HG02571 (cell line): ENCODE data around the gene SLC9B1.
"Not testable (repeated sequence)": the region's sequence is repeated elsewhere in the genome, so short reads cannot be mapped to it uniquely, and the experiment has no call there.

Experiments used
- ATAC-seq: cut with Tn5 transposase; IDR thresholded peaks from one replicate; pipeline ENCODE4 v1.9.1; 2021; ENCODE audit warnings: mild to moderate bottlenecking, moderate library complexity; ENCODE audit not compliant: unreplicated experiment

SLC9B1 gene

GRCh38 chr4:103012060-103012459 lies 7.4 kb downstream of the SLC9B1 start:
- ATAC-seq = no peak

- ATAC-seq = no peak
Measured at GRCh38 chr4:103011378-103012025, 8.0 kb downstream of the SLC9B1 start.

GRCh38 chr4:103010804-103011203 lies 8.7 kb downstream of the SLC9B1 start:
- no peak for ATAC-seq

GRCh38 chr4:103008875-103009729 lies 10.4 kb downstream of the SLC9B1 start:
- ATAC-seq = peak; percentile 66

GRCh38 chr4:103002551-103002950 lies 17.0 kb downstream of the SLC9B1 start:
- ATAC-seq = no peak

- ATAC-seq = no peak
Measured at GRCh38 chr4:102994803-102995202, 24.7 kb downstream of the SLC9B1 start.

GRCh38 chr4:102993985-102994384 lies 25.5 kb downstream of the SLC9B1 start:
- ATAC-seq = not testable (repeated sequence)

GRCh38 chr4:102988429-102989020 lies 31.0 kb downstream of the SLC9B1 start:
- ATAC-seq = no peak

GRCh38 chr4:102981005-102981404 lies 38.5 kb downstream of the SLC9B1 start:
- ATAC-seq = no peak

- not testable (repeated sequence) for ATAC-seq
Measured at GRCh38 chr4:102961813-102962212, 57.7 kb downstream of the SLC9B1 start.

GRCh38 chr4:102959496-102959895 lies 60.0 kb downstream of the SLC9B1 start:
- no peak for ATAC-seq

- no peak for ATAC-seq
Measured at GRCh38 chr4:102945066-102945465, 74.4 kb downstream of the SLC9B1 start.

- not testable (repeated sequence) for ATAC-seq
Measured at GRCh38 chr4:102938063-102938462, 81.4 kb downstream of the SLC9B1 start.

GRCh38 chr4:102935716-102936115 lies 83.8 kb downstream of the SLC9B1 start:
- ATAC-seq = no peak

GRCh38 chr4:102919697-102920096 lies 99.8 kb downstream of the SLC9B1 start:
- not testable (repeated sequence) for ATAC-seq

GRCh38 chr4:102918859-102919258 lies 100.6 kb downstream of the SLC9B1 start:
- no peak for ATAC-seq

GRCh38 chr4:102901804-102902203 lies 117.7 kb downstream of the SLC9B1 start:
- no peak for ATAC-seq

- ATAC-seq = not testable (repeated sequence)
Measured at GRCh38 chr4:102897610-102898009, 121.9 kb downstream of the SLC9B1 start.

- ATAC-seq = not testable (repeated sequence)
Measured at GRCh38 chr4:102896547-102896946, 123.0 kb downstream of the SLC9B1 start.

- not testable (repeated sequence) for ATAC-seq
Measured at GRCh38 chr4:102889866-102890265, 129.6 kb downstream of the SLC9B1 start.

GRCh38 chr4:102888570-102888969 lies 130.9 kb downstream of the SLC9B1 start:
- ATAC-seq = not testable (repeated sequence)

GRCh38 chr4:102883278-102883677 lies 136.2 kb downstream of the SLC9B1 start:
- ATAC-seq = no peak
